ENCODE measurements around the gene PWWP2B. TPM values are rescaled to one million over a fixed set of nuclear protein-coding genes. Genes with fewer than 3 reads are reported as not detected.

Gene PWWP2B
- total RNA-seq, 1 donor from 2014 or later = 12.9 TPM

GRCh38 chr10:132446661-132447445 is 49.9 kb downstream of the PWWP2B start:
- peak overlapping the region; percentile 35 for H3K4me3 Mint-ChIP-seq (ENCODE audit: unreplicated experiment)
- no peaks in the 10 kb centered on the region for H3K27me3 Mint-ChIP-seq (ENCODE audit: unreplicated experiment)
- DNase-seq (ENCODE audit: extremely low spot score, unreplicated experiment) = no peak
- H3K36me3 Mint-ChIP-seq (ENCODE audit: unreplicated experiment) = no peaks in the 10 kb centered on the region
- peak overlapping the region; percentile 93 for H3K27ac Mint-ChIP-seq (ENCODE audit: unreplicated experiment)
- TF ChIP-seq, protein P1, sequence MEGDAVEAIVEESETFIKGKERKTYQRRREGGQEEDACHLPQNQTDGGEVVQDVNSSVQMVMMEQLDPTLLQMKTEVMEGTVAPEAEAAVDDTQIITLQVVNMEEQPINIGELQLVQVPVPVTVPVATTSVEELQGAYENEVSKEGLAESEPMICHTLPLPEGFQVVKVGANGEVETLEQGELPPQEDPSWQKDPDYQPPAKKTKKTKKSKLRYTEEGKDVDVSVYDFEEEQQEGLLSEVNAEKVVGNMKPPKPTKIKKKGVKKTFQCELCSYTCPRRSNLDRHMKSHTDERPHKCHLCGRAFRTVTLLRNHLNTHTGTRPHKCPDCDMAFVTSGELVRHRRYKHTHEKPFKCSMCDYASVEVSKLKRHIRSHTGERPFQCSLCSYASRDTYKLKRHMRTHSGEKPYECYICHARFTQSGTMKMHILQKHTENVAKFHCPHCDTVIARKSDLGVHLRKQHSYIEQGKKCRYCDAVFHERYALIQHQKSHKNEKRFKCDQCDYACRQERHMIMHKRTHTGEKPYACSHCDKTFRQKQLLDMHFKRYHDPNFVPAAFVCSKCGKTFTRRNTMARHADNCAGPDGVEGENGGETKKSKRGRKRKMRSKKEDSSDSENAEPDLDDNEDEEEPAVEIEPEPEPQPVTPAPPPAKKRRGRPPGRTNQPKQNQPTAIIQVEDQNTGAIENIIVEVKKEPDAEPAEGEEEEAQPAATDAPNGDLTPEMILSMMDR (IDR thresholded peaks at IDR 0.05) = peak; percentile 61
- no peaks in the 10 kb centered on the region for H3K9me3 Mint-ChIP-seq (ENCODE audit: unreplicated experiment)
- H3K4me1 Mint-ChIP-seq (ENCODE audit: unreplicated experiment) = peaks cover 47% of the 10 kb centered on the region

DNA sequence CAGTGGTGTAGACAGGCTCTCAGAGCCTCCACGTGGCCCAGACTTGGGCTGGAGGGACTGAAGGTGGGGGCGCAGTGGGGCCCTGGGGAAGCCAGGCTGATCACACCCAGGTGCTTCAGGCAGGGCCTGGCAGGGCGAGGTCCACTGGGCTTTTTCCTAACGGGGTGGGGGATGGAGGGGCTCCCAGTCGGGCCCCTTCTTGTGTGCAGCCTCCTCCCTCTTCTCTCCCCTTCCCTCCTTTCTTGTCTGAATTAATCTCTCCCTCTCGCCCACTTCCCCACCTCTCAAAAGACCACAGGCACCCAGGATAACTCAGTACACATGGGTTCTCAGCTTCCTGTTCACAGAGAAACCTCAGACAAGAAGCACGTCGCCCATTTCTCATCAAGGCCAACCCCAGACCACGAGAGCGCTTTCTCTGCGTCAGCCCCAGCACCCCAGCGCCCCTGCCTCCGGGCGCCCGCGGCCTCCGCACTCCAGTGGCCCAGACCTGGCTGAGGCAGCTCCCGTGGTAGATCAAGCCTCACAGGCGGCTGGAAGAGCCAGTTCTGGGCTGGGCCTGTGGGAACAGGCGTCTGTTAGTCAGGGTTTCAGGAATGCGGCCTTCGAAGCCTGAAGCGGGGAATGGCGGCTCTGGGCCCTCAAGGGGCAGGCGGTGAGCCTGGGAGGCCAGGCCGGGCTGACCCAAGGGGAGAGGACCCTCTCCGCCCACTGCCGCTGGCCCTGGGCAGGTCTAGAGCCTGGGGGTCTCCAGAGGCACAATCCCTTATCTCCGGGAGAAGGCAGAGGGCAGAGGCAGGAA is 50.6 kb downstream of the PWWP2B start:
- H3K36me3 Mint-ChIP-seq (ENCODE audit: unreplicated experiment) = no peaks in the 10 kb centered on the region
- DNase-seq (ENCODE audit: extremely low spot score, unreplicated experiment) = no peak
- H3K27me3 Mint-ChIP-seq (ENCODE audit: unreplicated experiment) = no peaks in the 10 kb centered on the region
- peaks cover 43% of the 10 kb centered on the region for H3K4me1 Mint-ChIP-seq (ENCODE audit: unreplicated experiment)
- H3K9me3 Mint-ChIP-seq (ENCODE audit: unreplicated experiment) = no peaks in the 10 kb centered on the region
- H3K27ac Mint-ChIP-seq (ENCODE audit: unreplicated experiment) = peak overlapping the region; percentile 93
- TF ChIP-seq, protein P1 (IDR thresholded peaks at IDR 0.05) = no peak
- no peak overlapping the region for H3K4me3 Mint-ChIP-seq (ENCODE audit: unreplicated experiment)

GRCh38 chr10:132448248-132448731 is 51.3 kb downstream of the PWWP2B start:
- peak overlapping the region; percentile 93 for H3K27ac Mint-ChIP-seq (ENCODE audit: unreplicated experiment)
- TF ChIP-seq, protein P1 (IDR thresholded peaks at IDR 0.05) = no peak
- DNase-seq (ENCODE audit: extremely low spot score, unreplicated experiment) = no peak

GRCh38 chr10:132449051-132449810 is 52.2 kb downstream of the PWWP2B start:
- no peak overlapping the region for H3K4me3 Mint-ChIP-seq (ENCODE audit: unreplicated experiment)
- H3K27ac Mint-ChIP-seq (ENCODE audit: unreplicated experiment) = no peak overlapping the region
- H3K4me1 Mint-ChIP-seq (ENCODE audit: unreplicated experiment) = peaks cover 43% of the 10 kb centered on the region
- TF ChIP-seq, protein P1 (IDR thresholded peaks at IDR 0.05) = no peak
- DNase-seq (ENCODE audit: extremely low spot score, unreplicated experiment) = no peak
- H3K9me3 Mint-ChIP-seq (ENCODE audit: unreplicated experiment) = no peaks in the 10 kb centered on the region
- H3K27me3 Mint-ChIP-seq (ENCODE audit: unreplicated experiment) = no peaks in the 10 kb centered on the region
- no peaks in the 10 kb centered on the region for H3K36me3 Mint-ChIP-seq (ENCODE audit: unreplicated experiment)

More at GRCh38 chr10:132448248-132448731, 51.3 kb downstream of the PWWP2B start:
- Mint-ChIP-seq H3K27me3 (ENCODE audit: unreplicated experiment) (no peaks in the 10 kb centered on the region), H3K4me1 (ENCODE audit: unreplicated experiment) (peaks cover 45% of the 10 kb centered on the region), H3K36me3 (ENCODE audit: unreplicated experiment) (no peaks in the 10 kb centered on the region), H3K4me3 (ENCODE audit: unreplicated experiment) (no peak overlapping the region), H3K9me3 (ENCODE audit: unreplicated experiment) (no peaks in the 10 kb centered on the region)
